HG03460 (cell line): Measurements from ENCODE around the gene ABHD5.

Experiments
- ATAC-seq: cut with Tn5 transposase; IDR thresholded peaks from one replicate; pipeline ENCODE4 v1.9.1; 2021; ENCODE audit not compliant: unreplicated experiment

The ABHD5 gene

DNA sequence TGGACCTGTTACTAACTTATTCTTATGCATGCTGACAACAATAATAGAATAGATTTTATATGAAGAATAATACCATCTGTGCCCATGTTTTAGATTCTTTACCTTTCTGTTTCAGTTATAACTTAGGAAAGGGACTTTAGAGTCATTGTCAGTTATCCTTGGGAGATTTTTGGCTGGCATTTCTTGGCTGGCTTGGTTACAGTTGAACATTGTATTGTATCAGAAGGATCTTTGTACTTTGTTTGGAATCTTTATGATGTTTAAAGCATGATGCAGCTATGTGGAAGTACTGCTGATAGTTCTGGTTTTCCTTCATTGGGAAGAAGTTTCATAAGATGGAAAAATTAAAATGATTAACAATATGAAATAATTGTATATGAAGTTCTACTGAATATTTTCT lies 19.9 kb downstream of the ABHD5 start:
- no peak for ATAC-seq

GRCh38 chr3:43718296-43718695 lies 27.6 kb downstream of the ABHD5 start:
- ATAC-seq, result no peak

DNA sequence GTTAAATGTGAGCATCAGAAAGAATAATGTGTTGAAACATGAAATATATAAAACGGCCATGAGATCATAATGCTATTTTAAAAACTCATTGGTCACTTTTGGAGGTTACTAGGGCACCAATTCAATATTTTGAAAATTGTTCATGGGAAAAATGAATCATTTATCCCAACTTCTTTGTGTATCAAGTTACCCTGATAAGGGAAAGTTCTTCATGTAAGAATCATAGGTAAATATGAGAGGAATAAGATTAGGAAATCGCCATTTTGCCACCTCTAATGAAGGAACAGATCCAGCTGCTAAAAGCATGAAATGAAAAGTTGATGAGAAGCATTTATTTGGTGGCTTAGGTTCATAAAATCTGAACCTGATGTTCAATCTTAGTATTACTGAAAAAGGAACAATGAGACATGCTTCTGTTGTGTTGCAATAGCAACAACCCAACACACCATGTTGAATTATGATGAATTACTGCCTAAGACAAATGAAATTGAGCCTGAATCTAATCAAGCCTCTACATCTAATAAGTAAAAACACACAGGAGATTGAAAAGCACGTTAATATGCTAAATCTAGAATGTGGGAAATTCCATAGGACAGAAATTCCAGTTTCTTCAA lies 32.5 kb downstream of the ABHD5 start:
- no peak for ATAC-seq

DNA sequence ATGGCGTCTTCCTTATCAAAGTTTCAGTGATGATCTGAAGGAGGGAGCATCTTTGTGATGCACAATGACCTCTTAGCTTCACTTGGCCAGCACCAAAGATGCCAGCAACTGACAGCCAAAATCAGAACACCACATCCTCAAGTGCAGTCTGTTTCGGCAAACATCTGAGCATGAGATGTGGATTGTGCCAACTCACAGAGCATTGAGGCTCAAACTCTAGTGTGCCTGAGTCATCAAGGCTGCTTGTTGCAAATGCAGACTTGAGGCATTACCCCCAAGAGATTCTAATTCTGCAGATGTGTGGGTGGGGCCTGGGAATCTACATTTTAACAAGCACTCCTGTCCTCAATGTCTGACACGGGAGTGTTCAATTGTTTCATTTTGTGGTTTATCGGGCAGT lies 35.8 kb downstream of the ABHD5 start:
- ATAC-seq, result no peak

DNA sequence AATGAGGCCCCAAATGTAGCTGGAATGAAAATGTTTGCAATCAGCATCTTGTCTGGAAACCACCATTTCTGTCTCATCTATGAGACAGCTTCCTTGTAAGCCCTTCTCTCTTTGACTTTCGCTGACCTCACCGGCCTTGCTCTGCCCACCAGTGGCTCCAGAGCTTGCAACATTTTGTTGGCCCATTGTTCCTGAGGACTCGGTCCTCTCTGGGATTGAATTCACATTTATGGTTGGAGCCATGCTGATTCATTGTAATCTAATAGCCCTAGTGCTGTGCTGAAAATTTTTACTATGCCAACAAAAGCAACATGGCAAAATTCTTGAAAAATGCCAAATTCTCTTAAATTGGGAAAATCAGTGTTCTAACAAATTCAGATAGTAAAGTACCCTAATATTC lies 37.2 kb downstream of the ABHD5 start:
- no peak for ATAC-seq

GRCh38 chr3:43728476-43728875 lies 37.7 kb downstream of the ABHD5 start:
- ATAC-seq, result no peak

DNA sequence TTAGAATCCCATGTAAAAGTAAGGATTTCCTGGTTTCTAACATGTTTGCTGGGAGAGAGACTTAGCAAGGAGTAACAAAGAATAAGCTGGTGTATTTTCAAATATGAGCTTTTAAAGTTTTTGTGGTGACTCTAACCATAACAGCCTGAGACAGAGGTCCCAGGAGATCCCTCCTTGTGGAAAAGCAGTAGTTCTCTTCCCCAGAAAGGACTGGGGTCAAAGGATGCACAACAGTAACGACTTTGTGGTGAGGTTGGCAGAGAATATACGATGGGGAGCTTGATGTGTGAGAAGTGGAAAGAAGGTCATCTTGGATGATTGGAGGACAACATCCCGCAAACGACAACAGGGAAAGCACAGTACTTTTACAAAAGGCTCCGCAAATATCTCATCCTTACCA lies 38.2 kb downstream of the ABHD5 start:
- ATAC-seq, result no peak

DNA sequence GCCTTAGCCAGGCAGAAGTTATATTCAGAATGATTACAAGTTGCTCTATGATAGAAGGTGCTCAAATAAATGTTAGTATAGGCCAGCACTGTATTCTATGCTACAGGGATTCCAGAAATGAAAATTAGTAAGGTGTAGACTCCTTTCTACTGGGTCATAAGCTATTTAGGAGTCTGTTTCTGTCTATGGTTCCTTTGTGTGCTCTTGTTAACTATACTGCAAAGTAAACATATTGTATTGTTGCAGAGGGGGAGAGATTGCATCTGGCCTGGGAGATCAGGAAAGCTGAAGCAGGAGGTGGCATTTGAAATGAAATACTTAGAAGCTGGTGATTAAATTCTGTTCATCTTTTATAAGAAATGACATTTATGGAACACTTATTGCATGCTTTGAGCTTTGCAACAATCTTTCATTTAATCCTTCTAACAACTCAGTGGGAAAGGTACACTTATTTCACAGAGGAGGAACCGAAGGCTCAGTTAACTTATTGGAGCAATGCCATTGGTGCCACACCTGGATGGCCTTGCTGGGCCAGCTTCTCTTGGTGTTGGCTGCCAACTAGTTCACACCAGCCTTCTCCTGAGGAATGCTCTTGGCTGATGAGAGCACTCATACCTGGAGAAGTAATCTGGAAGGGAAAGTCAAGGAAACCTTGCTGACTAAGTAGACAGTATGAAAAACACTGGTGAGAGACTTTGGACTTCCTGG lies 39.1 kb downstream of the ABHD5 start:
- ATAC-seq, result no peak

DNA sequence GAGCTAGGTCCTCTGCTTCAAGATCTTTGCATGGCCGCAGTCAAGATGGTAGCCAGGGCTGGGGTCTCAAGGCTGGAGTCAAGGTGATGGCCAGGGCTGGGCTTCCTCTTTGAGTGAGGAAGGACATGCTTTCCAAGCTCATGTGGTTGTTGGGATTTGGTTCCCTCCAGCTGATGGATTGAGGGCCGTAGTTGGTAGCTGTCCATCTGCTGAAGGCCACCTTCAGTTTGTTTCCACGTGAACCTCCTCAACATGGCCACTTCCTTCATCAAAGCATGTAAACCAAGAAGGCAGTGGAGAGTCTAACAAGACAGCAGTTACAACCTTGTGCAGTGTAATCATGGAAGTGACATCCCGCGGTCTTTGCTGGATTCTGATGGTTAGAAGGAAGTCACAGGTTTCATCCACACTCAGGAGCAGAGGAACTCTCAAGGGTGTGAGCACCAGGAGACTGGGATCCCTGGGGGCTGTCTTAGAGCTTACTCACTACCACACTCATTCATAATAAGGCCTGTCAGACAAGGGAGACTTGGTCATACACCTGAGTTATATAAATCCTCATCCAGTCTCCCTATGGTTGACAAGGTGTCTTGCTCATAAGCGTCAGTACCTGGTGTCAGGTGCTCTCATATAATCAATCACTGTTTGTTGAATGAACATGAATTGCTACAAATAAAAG lies 42.1 kb downstream of the ABHD5 start:
- no peak for ATAC-seq

GRCh38 chr3:43733459-43734384 lies 43.0 kb downstream of the ABHD5 start:
- no peak for ATAC-seq

DNA sequence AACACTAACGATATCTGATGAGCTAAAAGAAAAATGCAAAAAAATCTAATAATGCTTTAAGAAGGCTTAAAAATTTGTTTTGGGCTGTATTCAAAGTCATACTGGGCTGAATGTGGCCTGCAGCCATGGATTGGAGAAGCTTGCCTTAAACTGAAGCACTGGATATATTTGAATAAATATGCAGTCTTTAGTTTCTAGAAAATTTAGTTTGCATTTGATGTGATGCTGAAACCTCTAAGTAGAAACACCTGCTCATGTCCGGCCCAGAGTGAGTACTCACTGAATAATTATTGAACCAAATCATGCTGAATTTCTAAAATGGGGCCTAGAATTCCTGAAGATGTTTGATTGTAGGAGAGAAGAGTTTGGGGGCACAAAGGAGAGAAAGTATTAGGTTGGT lies 43.9 kb downstream of the ABHD5 start:
- ATAC-seq, result no peak

GRCh38 chr3:43735618-43736017 lies 44.9 kb downstream of the ABHD5 start:
- no peak for ATAC-seq

- ATAC-seq, result no peak
Measured at GRCh38 chr3:43736558-43737440, 46.1 kb downstream of the ABHD5 start.

- no peak for ATAC-seq
Measured at GRCh38 chr3:43738305-43738704, 47.6 kb downstream of the ABHD5 start.

DNA sequence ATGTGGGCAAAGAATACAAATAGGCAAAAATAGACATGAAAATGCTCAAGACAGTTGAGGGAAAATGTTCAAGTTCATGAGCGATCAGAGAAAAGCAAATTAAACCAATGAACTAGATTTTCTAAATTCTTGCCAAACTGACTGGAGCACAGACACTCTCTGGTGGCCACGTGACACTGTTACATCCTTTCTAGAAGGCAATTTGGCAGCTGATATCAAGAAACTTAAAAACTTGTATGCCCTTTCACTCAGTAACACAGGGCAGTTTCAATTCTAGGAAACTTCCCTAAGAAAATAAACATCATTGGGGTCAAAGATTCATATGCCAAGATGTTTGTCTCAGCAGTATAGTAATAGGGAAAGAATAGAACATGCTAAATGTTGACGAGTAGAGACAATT lies 52.2 kb downstream of the ABHD5 start:
- no peak for ATAC-seq

DNA sequence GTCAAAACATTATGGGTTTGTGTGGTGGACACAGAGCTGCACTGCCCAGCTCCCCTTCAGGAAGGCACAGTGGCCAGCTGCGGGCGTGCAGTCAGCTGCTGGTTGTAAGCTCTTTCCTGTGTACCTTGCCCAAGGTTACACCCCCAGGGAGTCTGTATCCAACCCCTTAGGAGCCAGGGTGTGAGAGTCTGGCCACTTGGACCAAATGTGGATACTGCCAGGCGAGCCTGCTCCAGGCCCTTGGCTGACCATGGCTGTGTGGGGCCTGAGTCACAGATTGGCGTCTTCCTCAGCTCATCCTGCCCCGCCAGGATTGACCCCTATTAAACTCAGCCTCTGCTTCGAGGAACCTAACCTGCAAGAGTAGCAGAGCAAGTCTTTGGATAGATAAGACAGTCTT lies 56.9 kb downstream of the ABHD5 start:
- no peak for ATAC-seq

GRCh38 chr3:43748179-43748578 lies 57.4 kb downstream of the ABHD5 start:
- ATAC-seq, result no peak

DNA sequence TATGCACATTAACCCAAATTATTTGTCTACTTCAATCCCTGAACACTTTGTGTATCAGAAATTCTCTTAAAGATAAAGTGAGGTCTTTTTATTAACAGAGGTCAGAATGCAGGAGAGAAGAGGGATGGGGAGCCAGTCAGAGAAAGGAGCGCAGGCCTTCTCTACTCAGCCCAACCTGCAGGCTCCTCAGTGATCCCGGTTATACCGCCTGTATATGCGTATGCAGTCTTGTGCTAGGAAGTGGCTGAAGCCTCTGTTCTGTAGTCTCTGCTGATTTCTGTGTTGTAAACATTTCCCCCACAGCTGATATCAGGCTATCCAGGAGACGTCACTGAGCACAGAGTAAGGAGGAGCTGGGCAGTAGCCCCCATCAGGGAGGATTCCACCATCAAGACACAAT lies 57.9 kb downstream of the ABHD5 start:
- ATAC-seq, result no peak

DNA sequence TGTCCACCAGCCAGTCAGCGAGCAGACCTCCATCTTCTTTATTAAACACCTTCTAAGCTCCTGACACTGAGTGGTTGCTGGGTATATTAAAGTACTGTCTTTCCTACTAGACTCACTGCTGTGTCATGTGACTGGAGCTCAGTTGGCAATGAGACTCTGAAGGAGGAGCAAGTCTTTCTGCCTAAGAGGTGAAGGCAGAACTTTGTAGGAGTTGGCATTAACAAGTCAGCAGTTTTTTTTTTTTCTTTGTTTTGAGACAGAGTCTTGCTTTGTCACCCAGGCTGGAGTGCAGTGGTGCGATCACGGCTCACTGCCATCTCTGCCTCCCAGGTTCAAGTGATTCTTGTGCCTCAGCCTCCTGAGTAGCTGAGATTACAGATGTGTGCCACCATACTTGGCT lies 62.2 kb downstream of the ABHD5 start:
- no peak for ATAC-seq
